Right lung (tissue), 5 donors: ENCODE data around the gene ATOSB. TPM values are rescaled to one million over a fixed set of nuclear protein-coding genes. Genes with fewer than 3 reads are reported as not detected.

ENCODE experiments used
- DNase-seq, 2 donors: peaks; one replicate each; pipeline ENCODE4 v3.0.0-alpha.2; 2013
- polyA plus RNA-seq, 5 donors: library from polyadenylated mRNA; unstranded; fragments of 120-200 nt; gene quantifications; one replicate each; pipeline versions ENCODE4 v1.2.1 to v1.2.3, GENCODE V29; 2013; ENCODE audit warnings: inconsistent platforms in 1 of 5, low replicate concordance in 1 of 5; ENCODE audit not compliant: insufficient read length in 5 of 5, insufficient read depth in 1 of 5

The ATOSB gene
- polyA plus RNA-seq, 5 donors, result 12.3 to 16.1 (median 14.9) TPM

DNA sequence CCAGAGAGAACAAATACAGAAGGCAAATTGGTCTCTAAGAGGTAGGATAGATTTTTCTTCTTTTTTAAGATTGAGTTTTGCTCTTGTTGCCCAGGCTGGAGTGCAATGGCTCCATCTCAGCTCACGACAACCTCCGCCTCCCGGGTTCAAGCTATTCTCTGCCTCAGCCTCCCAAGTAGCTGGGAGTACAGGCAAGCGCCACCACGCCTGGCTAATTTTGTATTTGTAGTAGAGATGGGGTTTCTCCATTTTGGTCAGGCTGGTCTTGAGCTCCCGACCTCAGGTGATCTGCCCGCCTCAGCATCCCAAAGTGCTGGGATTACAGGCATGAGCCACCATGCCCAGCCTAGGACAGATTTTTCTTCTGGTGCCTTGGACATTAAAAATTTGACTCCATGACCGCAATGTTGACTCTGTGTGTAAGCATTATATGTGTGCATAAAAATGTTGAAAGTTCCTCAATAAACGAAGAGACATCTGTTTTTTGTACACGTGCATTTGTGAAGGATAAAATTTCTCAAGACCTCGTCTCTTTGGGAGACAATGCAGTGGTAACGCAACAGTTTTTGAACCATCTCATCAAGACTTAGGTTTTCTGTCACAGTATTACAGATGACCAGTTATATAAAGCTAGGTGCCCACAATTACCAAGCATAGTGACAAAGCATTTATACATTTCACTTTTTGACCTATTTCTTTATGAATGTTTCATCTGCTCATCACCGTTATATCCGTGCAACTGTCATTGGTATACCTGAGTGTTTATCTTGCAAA is 60.6 kb downstream of the ATOSB start:
- DNase-seq, result no peak

DNA sequence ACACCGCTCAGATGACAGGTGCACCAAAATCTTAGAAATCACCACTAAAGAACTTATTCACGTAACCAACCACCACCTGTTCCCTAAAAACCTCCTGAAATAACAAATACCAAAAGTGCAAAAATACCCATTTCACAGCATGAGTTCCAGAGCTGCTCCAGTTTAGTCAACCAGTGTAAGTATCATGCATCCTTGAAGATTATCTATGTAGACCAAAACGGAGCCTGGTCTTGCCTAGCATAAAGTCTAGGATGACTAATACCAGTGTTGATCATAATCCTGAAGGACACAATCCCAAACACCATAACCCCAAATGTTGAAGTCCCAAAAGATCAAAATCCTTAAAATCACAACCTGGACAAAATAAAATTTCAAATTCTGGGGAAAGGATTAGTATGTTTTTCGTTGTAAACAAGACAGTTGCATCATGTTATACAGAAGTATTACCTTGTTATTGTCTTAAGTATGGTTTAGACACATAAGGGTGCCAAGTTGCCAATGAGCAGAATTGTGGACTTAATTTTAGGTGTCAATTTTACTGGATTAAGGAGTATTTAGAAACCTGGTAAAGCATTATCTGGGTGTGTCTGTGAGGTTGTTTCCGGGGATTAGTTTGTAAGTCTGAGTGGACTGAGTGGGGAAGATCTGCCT is 61.4 kb downstream of the ATOSB start:
- DNase-seq, result no peak

Other genes with a start within 250 kb of the ATOSB start
- gene PHF24, start 157.6 kb downstream of the ATOSB start, polyA plus RNA-seq, result under 1 TPM; 0.19 to 0.81 (median 0.54) TPM
- gene DNAJB5, start 126.1 kb downstream of the ATOSB start, polyA plus RNA-seq, result 10 to 100 TPM in 2 of 5 donors, 1 to 10 TPM in 3; 7.5 to 12.5 (median 9.3) TPM
- 100 to 1,000 TPM; 182 to 231 (median 209) TPM for gene VCP, start 43.2 kb downstream of the ATOSB start, polyA plus RNA-seq
- 10 to 100 TPM; 41.1 to 60.2 (median 49.0) TPM for gene FANCG, start 35.9 kb downstream of the ATOSB start, polyA plus RNA-seq
- gene PIGO, start 19.3 kb downstream of the ATOSB start, polyA plus RNA-seq, result 10 to 100 TPM; 20.2 to 25.6 (median 21.3) TPM
- 100 to 1,000 TPM in 2 of 5 donors, 10 to 100 TPM in 3; 93.1 to 111 (median 100.0) TPM for gene STOML2, start 12.7 kb downstream of the ATOSB start, polyA plus RNA-seq
- 10 to 100 TPM; 70.4 to 90.4 (median 79.8) TPM for gene UNC13B, start 46.1 kb upstream of the ATOSB start, polyA plus RNA-seq